ENCODE results near the gene SYT8.
A peak's percentile ranks its signal among the peaks of the same experiment; 100 is the strongest.
"Not testable (repeated sequence)": the region's sequence is repeated elsewhere in the genome, so short reads cannot be mapped to it uniquely, and the experiment has no call there.

Gene SYT8

DNA sequence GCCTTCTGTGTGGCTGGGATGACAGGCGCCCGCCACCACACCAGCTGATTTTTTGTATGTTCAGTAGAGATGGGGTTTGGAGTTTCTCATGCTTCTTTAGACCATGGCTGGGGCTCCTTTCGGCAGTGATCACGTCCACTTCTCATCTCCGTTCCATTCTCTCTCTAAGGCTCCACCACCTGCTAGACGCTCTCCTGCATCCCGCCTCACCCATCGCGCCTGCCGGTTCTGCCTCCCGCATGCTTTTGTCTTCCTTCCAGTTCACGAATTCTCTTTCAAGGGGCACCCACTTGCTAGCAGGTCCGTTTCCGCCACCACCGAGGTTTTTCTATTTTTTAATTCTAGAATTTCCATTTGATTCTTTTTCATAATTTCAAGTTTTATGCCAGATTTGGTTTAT lies 22.0 kb upstream of the SYT8 start:
- no peaks in the 10 kb centered on the region for H3K27me3 ChIP-seq (ENCODE audit: insufficient read depth, poor library complexity, severe bottlenecking)
- no peak for DNase-seq (ENCODE audit: low read depth in 1 of 2, low spot score in 1 of 2)
- peak overlapping the region; percentile 53 for H3K27ac ChIP-seq (replicated peaks)
- no peak for TF ChIP-seq GABPA (IDR thresholded peaks at IDR 0.05; ENCODE audit: low read depth)
- no peak overlapping the region for H3K4me3 ChIP-seq (replicated peaks; ENCODE audit: insufficient read depth, low read length)

DNA sequence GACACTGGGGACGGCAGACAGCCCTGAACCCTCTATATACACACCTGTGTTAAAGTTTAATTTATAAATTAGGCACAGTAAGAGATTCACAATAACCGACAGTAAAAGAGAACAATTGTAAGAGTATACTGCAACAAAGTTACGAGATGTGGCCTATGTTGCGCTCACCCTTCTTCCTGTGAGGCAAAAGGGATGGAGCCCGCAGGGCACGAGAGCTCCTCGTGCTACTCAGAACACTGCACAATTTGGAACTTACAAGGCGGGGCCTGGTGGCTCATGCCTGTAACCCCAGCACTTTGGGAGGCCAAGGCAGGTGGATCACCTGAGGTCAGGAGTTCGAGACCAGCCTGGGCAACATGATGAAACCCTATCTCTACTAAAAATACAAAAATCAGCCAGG lies 21.4 kb upstream of the SYT8 start:
- not testable (repeated sequence) for H3K4me3 ChIP-seq (replicated peaks; ENCODE audit: insufficient read depth, low read length); H3K27me3 ChIP-seq (ENCODE audit: insufficient read depth, poor library complexity, severe bottlenecking)
- H3K27ac ChIP-seq (replicated peaks), result peak overlapping the region; percentile 53
- DNase-seq (ENCODE audit: low read depth in 1 of 2, low spot score in 1 of 2), result peak in 1 of 2 experiments; percentile 68

DNA sequence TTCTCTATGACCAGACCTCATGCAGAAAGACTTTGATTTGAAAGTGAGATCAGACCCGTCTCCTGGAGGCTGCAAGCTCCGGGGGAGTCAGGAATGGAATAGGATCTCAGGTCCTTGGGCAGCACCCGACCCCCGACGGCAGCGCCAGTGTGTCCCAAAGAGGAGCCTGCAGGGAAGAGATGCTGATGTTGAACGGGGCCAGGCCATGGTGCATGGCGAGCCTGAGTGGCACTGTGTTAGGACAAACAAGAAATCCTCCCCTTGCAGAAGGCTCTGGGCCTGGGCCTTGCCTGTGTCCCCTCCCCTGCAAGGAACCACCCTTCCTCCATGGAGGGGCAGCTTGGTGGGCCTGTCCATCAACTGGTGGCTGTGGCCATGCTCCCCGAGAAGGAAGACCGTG lies 20.1 kb upstream of the SYT8 start:
- TF ChIP-seq, protein P1, sequence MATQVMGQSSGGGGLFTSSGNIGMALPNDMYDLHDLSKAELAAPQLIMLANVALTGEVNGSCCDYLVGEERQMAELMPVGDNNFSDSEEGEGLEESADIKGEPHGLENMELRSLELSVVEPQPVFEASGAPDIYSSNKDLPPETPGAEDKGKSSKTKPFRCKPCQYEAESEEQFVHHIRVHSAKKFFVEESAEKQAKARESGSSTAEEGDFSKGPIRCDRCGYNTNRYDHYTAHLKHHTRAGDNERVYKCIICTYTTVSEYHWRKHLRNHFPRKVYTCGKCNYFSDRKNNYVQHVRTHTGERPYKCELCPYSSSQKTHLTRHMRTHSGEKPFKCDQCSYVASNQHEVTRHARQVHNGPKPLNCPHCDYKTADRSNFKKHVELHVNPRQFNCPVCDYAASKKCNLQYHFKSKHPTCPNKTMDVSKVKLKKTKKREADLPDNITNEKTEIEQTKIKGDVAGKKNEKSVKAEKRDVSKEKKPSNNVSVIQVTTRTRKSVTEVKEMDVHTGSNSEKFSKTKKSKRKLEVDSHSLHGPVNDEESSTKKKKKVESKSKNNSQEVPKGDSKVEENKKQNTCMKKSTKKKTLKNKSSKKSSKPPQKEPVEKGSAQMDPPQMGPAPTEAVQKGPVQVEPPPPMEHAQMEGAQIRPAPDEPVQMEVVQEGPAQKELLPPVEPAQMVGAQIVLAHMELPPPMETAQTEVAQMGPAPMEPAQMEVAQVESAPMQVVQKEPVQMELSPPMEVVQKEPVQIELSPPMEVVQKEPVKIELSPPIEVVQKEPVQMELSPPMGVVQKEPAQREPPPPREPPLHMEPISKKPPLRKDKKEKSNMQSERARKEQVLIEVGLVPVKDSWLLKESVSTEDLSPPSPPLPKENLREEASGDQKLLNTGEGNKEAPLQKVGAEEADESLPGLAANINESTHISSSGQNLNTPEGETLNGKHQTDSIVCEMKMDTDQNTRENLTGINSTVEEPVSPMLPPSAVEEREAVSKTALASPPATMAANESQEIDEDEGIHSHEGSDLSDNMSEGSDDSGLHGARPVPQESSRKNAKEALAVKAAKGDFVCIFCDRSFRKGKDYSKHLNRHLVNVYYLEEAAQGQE (IDR thresholded peaks at IDR 0.05; ENCODE audit: insufficient replicate concordance, low read depth), result no peak
- TF ChIP-seq POLR2AphosphoS5 (IDR thresholded peaks at IDR 0.05; ENCODE audit: low read depth) (no peak), SPI1 (IDR thresholded peaks at IDR 0.05; ENCODE audit: borderline replicate concordance, low read depth) (no peak), GABPA (IDR thresholded peaks at IDR 0.05; ENCODE audit: low read depth) (no peak)
- TF ChIP-seq, protein P2, sequence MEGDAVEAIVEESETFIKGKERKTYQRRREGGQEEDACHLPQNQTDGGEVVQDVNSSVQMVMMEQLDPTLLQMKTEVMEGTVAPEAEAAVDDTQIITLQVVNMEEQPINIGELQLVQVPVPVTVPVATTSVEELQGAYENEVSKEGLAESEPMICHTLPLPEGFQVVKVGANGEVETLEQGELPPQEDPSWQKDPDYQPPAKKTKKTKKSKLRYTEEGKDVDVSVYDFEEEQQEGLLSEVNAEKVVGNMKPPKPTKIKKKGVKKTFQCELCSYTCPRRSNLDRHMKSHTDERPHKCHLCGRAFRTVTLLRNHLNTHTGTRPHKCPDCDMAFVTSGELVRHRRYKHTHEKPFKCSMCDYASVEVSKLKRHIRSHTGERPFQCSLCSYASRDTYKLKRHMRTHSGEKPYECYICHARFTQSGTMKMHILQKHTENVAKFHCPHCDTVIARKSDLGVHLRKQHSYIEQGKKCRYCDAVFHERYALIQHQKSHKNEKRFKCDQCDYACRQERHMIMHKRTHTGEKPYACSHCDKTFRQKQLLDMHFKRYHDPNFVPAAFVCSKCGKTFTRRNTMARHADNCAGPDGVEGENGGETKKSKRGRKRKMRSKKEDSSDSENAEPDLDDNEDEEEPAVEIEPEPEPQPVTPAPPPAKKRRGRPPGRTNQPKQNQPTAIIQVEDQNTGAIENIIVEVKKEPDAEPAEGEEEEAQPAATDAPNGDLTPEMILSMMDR (IDR thresholded peaks at IDR 0.05; ENCODE audit: insufficient read depth, low read length), result no peak
- Histone ChIP-seq H3K27me3 (ENCODE audit: insufficient read depth, poor library complexity, severe bottlenecking) (no peaks in the 10 kb centered on the region), H3K4me3 (replicated peaks; ENCODE audit: insufficient read depth, low read length) (no peak overlapping the region), H3K27ac (replicated peaks) (no peak overlapping the region)
- DNase-seq (ENCODE audit: low read depth in 1 of 2, low spot score in 1 of 2), result no peak

DNA sequence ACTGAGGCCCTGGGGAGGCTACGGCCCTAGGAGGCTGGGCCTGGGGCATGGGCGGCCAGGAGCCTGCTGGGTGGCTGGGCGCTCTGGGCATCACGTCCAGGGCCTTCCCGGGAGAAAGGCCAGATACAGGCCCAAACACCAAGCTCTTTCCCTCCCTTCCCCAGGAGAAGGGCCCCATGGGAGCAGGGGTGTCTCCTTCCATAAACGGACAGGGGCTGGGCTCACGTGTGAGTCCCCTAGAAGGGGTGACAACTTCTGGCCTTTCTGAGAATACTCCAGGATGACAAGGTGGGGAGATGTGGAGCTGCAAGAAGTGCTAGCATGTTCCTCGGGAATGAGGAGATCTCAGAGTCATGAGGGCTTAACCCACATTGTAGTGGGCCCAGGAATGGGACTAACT lies 19.5 kb upstream of the SYT8 start:
- TF ChIP-seq SPI1 (IDR thresholded peaks at IDR 0.05; ENCODE audit: borderline replicate concordance, low read depth) (no peak), POLR2AphosphoS5 (IDR thresholded peaks at IDR 0.05; ENCODE audit: low read depth) (no peak), GABPA (IDR thresholded peaks at IDR 0.05; ENCODE audit: low read depth) (no peak)
- TF ChIP-seq, protein P2 (IDR thresholded peaks at IDR 0.05; ENCODE audit: insufficient read depth, low read length), result no peak
- TF ChIP-seq, protein P1 (IDR thresholded peaks at IDR 0.05; ENCODE audit: insufficient replicate concordance, low read depth), result no peak
- no peak overlapping the region for H3K27ac ChIP-seq (replicated peaks)
- no peaks in the 10 kb centered on the region for H3K27me3 ChIP-seq (ENCODE audit: insufficient read depth, poor library complexity, severe bottlenecking)
- H3K4me3 ChIP-seq (replicated peaks; ENCODE audit: insufficient read depth, low read length), result no peak overlapping the region
- no peak for DNase-seq (ENCODE audit: low read depth in 1 of 2, low spot score in 1 of 2)

DNA sequence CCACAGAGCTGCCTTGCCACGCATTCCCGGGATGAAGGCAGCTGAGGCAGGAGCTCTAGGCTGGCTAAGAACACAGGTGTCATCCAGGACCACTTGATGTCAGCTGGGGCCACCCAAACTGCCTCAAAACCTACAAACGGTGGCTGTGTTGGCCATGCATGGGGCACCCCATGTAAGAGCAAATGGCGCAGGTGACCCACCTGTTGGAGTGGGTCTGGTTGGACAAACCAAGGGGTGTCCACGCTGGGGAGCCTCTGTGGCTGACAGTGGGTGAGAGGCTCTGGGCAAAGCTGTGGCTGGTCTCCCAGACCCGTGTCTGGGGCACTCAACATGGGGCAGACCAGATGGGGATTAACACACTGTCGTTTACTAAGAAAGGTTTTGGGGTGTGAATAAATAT lies 19.0 kb upstream of the SYT8 start:
- no peak overlapping the region for H3K4me3 ChIP-seq (replicated peaks; ENCODE audit: insufficient read depth, low read length)
- no peaks in the 10 kb centered on the region for H3K27me3 ChIP-seq (ENCODE audit: insufficient read depth, poor library complexity, severe bottlenecking)
- DNase-seq (ENCODE audit: low read depth in 1 of 2, low spot score in 1 of 2), result no peak
- TF ChIP-seq, protein P2 (IDR thresholded peaks at IDR 0.05; ENCODE audit: insufficient read depth, low read length), result no peak
- TF ChIP-seq, protein P1 (IDR thresholded peaks at IDR 0.05; ENCODE audit: insufficient replicate concordance, low read depth), result no peak
- TF ChIP-seq SPI1 (IDR thresholded peaks at IDR 0.05; ENCODE audit: borderline replicate concordance, low read depth) (no peak), GABPA (IDR thresholded peaks at IDR 0.05; ENCODE audit: low read depth) (no peak), POLR2AphosphoS5 (IDR thresholded peaks at IDR 0.05; ENCODE audit: low read depth) (no peak)
- H3K27ac ChIP-seq (replicated peaks), result no peak overlapping the region

Data from HL-60 (cell line).